NCI-H446 (cell line): ENCODE results near the gene CHPF.

Experiments
- DNase-seq, 2 experiments: peaks; one replicate each; lab custom pipeline; 2025; lab: John Stamatoyannopoulos, UW

The CHPF gene

DNA sequence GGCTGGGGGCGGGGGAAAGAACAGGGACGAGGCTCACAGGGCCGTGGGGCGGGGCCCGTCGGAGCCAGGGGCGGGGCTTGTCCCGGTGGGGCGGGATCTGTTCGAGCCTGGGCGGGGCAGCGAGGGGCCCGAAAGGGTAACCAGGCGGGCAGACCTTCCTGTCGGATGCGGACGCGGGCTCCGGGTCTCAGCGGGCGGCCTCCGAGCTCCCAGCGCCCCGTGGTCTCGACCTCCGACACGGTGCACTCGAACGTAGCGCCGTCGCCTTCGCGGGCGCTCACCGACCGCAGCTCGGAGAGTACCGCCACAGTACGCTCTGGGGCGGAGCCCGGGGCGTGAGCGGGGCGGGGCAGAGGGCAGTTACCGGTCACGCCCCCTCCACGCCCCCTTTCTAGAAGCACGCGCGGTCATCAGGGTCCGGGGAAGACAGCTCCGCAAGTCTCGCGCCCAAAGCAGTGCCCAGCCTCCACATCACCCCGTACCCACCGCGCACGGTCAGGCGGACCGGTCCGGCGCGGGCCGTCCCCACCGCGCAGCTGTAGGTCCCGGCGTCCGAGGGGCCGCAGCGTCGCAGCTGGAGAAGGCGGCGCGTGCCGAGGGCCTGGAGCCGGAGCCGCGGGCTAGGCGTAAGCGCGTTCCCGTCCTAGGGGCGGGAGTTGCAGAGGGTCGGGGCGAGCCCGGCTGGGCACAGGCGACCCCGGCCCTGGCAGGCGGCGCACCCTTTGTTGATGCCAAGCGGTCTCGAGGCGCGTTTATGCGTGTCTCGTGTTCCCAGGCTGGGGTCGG, 9.0 kb upstream of the CHPF start:
- peak in 1 of 2 experiments; percentile 80 for DNase-seq

DNA sequence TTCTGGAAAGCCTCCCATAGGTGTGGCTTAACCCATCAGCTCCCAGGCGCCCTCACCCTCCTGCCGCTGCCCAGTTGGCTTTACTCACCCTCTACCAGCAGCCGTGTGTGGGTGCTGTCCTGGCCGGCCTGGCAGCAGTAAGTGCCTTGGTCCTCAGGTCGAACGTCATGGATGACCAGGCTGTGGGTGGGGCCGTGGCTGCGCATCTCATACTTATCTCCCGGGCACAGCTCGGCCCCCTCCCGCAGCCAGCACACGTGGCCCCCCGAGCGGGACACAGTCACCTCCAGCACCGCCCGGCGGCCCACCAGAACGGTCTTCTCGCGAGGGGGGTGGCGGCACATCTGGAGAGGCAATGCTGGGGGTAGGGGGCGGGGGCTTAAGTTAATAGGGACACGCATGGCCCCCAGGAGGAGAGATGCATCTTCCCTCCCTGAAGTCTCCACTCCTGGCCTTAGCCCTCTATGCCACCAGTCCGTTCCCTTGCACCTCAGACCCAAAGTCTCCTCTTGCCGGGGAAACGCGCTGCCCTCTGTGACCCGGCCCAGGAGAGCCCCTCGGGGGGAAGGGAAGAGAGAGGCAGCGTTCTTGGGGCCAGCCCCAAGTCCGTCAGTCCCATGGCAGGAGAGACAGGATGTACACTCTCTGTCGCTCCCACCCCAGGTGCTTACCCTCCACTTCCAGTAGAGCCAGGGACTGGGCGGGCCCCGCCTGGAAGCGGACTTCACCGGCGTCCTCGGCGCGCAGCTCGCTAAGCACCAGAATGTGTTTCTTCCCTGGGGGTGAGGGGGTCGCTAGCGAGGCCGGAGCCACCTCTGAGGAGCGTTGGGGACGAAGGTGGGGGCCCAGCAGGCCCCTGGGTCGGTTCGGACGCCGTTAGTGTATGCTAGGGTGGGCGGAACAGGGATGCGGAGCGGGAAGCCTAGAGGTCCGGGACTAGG, 8.1 kb upstream of the CHPF start:
- no peak for DNase-seq

- no peak for DNase-seq
Observed at GRCh38 chr2:219549619-219550018, 6.0 kb upstream of the CHPF start.

DNA sequence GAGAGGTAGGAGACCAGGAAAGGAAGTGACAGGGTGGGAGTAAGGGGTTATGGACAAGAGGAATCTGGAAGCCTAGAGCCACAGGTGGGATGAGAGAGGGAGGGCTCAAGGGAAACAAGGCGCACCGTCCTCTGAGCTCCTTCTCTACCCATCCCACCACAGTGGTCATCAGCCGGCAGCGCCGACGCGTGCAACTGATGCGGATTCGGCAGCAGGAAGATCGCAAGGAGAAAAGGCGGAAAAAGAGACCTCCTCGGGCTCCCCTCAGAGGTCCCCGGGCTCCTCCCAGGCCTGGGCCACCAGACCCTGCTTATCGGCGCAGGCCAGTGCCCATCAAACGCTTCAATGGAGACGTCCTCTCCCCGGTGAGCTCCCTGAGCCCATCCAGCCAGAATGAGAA, 5.4 kb upstream of the CHPF start:
- no peak for DNase-seq

GRCh38 chr2:219547621-219548020, 4.0 kb upstream of the CHPF start:
- no peak for DNase-seq

- DNase-seq: no peak
Observed at GRCh38 chr2:219545943-219546352, 2.3 kb upstream of the CHPF start.

- no peak for DNase-seq
Observed at GRCh38 chr2:219545295-219545942, 1.8 kb upstream of the CHPF start.

GRCh38 chr2:219544567-219544966, 958 bp upstream of the CHPF start:
- DNase-seq: no peak

GRCh38 chr2:219542931-219543595, 546 bp downstream of the CHPF start:
- DNase-seq: no peak

DNA sequence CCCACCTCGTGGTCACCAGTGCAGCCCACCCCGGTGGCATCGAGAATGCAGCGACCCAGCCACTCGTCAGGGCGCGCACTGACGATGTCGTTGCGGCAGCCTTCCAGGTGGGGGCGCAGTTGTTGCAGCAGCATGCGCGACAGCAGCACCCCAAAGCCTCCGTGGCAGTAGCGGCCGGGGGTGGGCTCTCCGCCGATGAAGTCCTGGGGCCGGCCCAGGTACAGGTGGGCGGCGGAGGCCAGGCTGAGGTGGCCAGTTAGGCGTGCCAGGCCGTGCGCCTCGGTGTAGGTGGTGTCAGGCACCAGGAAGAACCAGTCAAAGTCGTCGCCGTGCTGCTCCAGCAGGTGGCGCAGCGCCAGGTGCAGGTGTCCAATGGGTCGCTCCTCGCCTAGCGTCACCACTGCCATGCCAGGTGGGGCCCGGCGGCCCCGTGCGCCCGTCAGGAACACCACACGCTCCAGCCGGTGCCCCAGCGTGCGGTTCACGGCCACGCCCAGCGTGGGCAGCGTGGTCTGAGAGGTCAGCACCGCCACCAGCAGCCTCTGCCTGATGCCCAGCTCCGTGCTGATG, 1.9 kb downstream of the CHPF start:
- peak in 1 of 2 experiments; percentile 14 for DNase-seq

DNA sequence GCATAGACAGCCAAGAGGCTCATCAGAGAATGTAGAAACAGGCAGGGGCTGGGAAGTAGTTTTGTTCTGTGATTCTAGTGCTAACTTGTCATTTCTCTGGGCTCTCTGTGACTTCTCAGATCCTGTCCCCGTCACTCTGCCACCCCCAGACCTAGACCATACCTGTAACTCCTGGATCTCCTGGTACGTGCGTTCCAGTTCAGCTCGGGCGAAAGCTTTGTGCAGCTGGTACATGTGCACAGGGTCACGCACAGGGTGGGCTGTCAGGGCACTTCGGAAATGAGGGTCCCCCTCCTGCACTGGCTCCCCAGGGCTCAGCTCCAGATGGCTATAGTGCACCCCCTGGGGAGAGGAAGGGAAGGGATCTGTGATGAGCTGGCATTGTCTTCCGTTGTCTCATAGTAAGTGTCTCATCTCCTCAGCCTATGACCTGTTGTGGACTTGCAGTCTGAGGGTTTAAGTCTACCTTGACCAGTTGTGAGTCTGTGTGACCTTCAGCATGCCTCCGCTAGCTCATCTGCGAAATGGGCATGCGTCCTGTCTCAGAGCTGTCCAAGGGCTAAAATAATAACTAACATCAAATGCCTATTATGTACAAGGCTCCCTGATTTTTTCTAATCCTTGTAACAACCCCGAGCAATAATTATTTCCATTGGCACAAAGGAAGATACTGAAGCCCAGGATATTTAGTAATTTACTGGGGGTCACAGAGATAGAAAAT, 2.7 kb downstream of the CHPF start:
- DNase-seq: no peak

DNA sequence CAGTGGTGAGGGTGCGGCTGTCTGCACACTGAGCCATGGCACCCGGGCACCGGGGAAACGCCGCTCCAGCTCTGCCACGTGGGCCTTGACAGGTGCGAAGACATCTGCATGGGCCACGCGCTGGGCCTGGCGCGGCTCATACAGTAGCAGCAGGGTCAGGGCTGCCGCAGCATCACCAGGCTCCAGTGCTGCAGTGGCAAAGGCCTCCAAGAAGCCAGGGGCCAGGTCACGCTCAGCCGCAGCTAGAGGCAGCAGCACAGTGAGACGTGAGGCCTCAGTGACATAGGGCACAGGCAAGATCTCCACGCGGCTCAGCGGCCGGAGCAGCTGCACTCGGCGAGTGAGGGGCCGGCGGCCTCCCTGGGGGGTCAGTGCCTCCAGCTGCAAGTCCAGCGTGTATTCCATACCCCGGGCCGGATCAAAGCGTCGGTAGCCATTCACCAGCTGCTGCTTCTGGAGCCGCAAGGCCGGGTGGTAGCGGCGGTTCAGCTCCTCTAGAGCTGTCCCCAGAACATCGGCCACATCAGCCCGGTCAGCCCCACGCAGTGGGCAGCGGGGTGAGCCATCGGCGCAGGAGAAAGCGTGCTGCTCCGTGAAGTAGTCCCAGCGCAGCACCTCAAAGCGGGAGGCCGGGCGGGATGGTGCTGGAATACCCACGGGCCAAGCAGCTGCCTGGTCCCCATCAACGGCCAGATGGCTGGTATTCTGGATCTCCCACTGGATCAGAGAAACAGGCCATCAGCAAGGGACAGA, 3.5 kb downstream of the CHPF start:
- no peak for DNase-seq

DNA sequence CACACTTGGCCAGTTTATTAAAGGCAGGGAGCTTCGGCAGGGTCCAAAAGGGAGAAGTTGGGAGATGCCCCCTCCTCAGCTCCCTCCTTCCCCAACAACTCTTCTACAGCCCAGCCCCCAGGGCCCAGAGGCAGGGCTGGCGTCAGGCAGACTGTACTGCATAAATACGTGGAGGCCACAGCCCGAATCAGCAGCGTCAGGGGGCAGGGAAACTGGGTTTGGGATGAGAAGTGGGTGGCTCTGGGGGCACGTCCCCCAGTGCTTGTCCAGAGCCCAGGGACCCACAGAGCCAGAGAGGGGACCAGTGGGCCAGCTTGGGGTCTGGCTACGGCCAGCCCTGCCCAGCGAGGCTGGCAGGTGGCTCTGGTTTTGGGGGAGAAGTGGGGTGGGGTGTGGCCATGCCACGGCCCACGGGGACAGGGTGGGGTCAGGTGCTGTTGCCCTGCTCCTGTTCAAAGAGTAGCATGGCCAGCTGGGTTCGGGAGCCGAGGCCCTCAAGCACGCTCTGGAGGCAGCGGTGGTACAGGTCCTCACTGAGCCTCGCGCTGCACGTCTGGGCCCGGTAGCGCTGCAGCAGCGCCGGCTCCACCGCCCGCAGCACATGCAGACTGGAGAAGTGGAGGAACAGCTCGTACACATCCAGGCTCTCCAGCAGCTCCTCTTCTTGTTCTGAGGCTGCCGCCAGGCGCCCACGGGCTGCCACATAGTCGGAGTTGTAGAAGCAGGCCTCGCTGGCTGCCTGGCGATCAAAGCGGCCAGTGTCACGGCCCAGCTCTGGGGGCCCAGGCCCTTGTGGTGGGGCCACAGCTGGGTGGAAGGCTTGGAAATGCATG, 4.4 kb downstream of the CHPF start:
- no peak for DNase-seq

GRCh38 chr2:219538504-219538951, 5.1 kb downstream of the CHPF start:
- DNase-seq: peak; percentile 51 to 74

DNA sequence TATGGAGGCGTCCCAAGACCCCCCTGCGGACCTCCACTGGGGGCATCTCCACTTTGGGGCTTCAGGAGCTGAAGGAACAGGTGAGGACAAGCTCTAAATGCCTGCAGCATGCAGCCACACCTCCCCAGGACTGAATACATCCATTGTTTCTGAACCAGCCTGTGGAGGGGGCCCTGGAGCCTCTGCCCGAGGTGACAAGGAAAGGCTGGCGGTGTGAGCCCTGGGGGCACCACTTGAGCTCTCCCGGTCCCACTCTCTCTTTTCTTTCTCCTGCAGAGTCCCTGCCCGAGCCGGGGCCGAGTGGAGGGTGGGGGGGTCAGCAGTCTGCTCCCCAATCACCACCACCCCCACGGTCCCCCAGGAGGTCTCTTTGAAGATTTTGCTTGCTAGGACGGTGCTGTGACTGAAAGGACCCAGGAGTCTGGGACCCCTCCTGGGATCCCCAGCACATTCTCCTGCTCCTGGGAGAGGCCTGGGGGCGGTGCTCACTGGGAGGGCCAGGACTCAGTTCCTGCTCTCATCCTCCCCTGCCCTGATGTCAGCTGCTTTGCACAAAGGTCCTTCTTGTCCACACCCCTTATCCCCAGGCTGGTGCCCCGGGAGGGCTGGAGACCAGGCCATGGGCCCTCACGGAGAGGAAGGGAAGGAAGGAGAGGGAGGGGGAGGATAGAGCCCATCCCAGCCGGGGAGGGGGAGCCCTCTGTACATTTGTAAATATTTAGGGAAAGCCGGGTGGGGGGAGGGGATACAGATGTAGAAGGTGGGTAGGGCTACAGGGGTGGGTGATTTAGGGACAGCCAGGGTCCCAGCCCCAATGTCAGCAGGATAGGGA, 5.7 kb downstream of the CHPF start:
- DNase-seq: no peak

- no peak for DNase-seq
Observed at GRCh38 chr2:219536967-219537366, 6.6 kb downstream of the CHPF start.

- no peak for DNase-seq
Observed at GRCh38 chr2:219536425-219536824, 7.2 kb downstream of the CHPF start.

DNA sequence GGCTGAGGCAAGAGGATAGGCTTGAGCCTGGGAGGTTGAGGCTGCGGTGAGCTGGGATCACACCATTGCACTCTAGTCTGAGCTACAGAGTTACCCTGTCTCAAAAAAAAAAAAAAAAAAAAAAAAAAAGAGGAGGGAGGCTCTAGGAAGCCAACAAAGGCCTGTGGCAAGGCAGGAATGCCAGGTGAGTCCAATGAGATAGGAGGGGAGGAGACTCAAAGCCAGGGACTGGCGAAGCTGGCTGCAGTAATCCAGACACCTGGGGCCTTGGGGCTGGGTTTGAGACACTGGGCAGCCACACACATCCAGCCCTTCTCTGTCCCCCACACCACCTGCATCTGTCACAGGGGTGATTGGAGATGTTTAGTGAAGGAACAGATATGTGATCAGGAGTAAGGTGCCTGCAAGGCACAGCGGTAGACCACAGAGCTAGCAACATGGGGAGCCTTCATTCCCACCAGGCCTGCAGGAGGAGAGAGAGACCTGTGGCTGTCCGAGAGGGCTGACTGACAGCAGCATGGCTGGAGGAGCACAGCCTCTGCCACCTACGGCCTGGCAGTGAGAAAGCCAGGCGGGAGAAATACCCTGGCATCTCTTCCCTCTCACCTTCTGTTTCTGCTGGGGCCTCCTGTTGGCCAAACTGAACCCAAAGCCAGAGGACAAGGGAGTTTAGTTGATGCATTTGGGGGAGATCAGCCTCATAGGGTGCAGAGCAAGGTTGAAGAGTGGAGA, 9.5 kb downstream of the CHPF start:
- no peak for DNase-seq
